ENCODE measurements around the gene ANK2. TPM values are rescaled to one million over a fixed set of nuclear protein-coding genes. Genes with fewer than 3 reads are reported as not detected.

Gene ANK2
- total and polyA plus RNA-seq, 10 donors = 5.3 to 158 (median 72.9) TPM

DNA sequence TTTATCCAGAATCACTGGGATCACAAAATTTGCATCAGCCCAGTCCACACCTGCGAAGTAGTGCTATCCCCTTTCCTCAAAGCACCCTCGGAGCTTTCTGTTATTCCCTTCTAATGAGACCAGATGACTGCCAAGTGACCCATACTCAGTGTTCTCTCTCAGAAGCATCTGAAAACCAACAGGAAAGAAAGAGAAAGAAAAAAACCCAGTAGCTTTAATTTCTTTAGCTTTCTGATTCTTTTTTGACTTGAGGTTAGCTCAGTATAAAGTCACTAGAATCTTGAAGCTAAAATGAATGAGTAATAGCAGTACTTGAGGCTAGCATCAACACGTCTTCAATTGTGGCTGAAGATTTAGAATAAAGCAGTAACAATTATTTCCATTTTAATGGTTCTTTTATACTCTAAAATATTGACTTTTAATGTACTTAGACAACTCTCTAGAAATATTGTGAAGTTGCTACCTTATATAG lies 124.4 kb downstream of the ANK2 start:
- no peak for TF ChIP-seq POLR2AphosphoS5 (IDR thresholded peaks at IDR 0.05)
- no peak for TF ChIP-seq CTCF (IDR thresholded peaks at IDR 0.05 in 8 of 11, conservative IDR thresholded peaks at IDR 0.05 in 3 of 11)
- no peak for TF ChIP-seq POLR2A (IDR thresholded peaks at IDR 0.05)
- WGBS, 5 donors = 55 to 74% (median 62%) methylated on average over 3 of the region's 3 CpGs
- DNase-seq = no peak
- Histone ChIP-seq H3K9me3 (no peaks in the 10 kb centered on the region), H3K36me3 (no peaks in the 10 kb centered on the region), H3K4me1 (no peaks in the 10 kb centered on the region), H3K27ac (no peak overlapping the region), H3K27me3 (replicated peaks in 1 of 7) (no peaks in the 10 kb centered on the region), H3K4me3 (no peak overlapping the region)
- intact Hi-C loops (cut with DNase I; ENCODE audit: low total_unique reads) = no loop called here

DNA sequence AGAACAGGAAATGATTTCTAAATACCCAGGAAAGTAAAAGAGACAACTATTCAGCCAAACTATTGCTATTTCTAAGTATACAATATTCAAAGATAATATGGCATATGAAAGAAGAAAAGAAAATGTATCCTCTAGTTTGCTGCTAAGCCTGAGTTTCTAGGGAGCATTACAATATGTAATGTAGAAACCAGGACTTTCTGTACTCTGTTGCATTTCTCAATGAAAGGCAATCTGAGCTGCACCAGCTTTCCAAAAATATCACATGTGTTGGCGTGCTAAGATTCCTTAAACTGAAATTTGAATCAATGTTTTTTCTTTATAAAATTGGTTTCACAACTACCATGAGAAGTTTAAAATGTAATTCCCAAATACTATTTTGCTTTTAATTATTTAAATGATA lies 129.6 kb downstream of the ANK2 start:
- DNase-seq = no peak
- Histone ChIP-seq H3K4me1 (peaks cover 0 to 9% (median 0%) of the 10 kb centered on the region in 6 donors), H3K27me3 (replicated peaks in 1 of 7) (no peaks in the 10 kb centered on the region), H3K4me3 (no peak overlapping the region), H3K36me3 (no peaks in the 10 kb centered on the region), H3K9me3 (no peaks in the 10 kb centered on the region), H3K27ac (no peak overlapping the region)
- WGBS, 5 donors = 70 to 88% (median 75%) methylated on average over 1 of the region's 1 CpG
- TF ChIP-seq POLR2A (IDR thresholded peaks at IDR 0.05) (no peak), POLR2AphosphoS5 (IDR thresholded peaks at IDR 0.05) (no peak), CTCF (IDR thresholded peaks at IDR 0.05 in 8 of 11, conservative IDR thresholded peaks at IDR 0.05 in 3 of 11) (no peak)
- intact Hi-C loops (cut with DNase I; ENCODE audit: low total_unique reads) = no loop called here

- TF ChIP-seq POLR2AphosphoS5 (IDR thresholded peaks at IDR 0.05) = no peak
- TF ChIP-seq POLR2A (IDR thresholded peaks at IDR 0.05) = no peak
- no peak for TF ChIP-seq CTCF (IDR thresholded peaks at IDR 0.05 in 8 of 11, conservative IDR thresholded peaks at IDR 0.05 in 3 of 11)
- H3K27ac ChIP-seq = no peak overlapping the region
- 51 to 69% (median 65%) methylated on average over 2 of the region's 2 CpGs for WGBS, 5 donors
- intact Hi-C loops (cut with DNase I; ENCODE audit: low total_unique reads) = no loop called here
- no peaks in the 10 kb centered on the region for H3K27me3 ChIP-seq (replicated peaks in 1 of 7)
- peaks cover 0 to 4% (median 0%) of the 10 kb centered on the region in 8 donors for H3K9me3 ChIP-seq
- DNase-seq = no peak
- no peaks in the 10 kb centered on the region for H3K36me3 ChIP-seq
- peaks cover 0 to 9% (median 0%) of the 10 kb centered on the region in 6 donors for H3K4me1 ChIP-seq
- no peak overlapping the region for H3K4me3 ChIP-seq
Observed at GRCh38 chr4:113179996-113180395, 130.5 kb downstream of the ANK2 start.

DNA sequence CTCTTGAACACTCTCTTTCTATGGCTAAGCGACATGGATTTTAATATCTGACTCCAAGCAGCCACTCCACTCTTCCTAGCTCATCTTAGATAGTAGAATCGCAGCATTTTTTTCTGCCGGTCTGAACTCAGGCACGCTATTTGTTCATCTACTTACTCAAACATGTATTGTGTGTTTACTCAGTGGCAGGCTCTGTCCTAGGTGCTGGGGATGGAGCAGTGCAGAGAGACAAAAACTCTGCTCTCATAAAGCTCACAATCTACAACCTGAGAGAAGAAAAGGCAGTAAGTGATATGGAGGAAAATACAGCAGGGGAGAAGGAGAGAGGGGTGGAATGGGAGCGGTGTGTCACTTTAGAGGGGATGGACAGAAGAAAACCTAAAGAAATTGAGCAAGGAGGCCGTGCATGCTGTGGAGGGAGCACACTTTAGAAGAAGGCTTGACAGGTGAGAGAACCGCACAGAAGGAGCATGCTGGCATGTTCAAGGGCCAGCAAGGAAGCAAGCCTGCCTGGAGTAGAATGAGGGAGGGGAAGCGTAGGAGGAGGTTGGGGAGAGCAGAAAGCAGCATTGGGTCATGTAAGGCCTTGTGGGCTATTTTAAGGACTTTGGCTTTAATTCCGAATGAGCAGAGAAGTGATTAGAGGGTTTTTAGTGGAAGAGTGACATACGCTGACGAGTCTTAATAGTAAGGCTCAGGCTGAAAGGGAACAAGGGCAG lies 132.0 kb downstream of the ANK2 start:
- H3K9me3 ChIP-seq = peaks cover 0 to 6% (median 0%) of the 10 kb centered on the region in 8 donors
- peak overlapping the region in 3 of 8 donors; percentile 15 to 37 (median 34) for H3K27ac ChIP-seq
- H3K27me3 ChIP-seq (replicated peaks in 1 of 7) = no peaks in the 10 kb centered on the region
- intact Hi-C loops (cut with DNase I; ENCODE audit: low total_unique reads) = no loop called here
- no peak for DNase-seq
- peaks cover 0 to 9% (median 0%) of the 10 kb centered on the region in 6 donors for H3K4me1 ChIP-seq
- no peak overlapping the region for H3K4me3 ChIP-seq
- 70 to 77% (median 74%) methylated on average over 11 of the region's 11 CpGs for WGBS, 5 donors
- TF ChIP-seq POLR2A (IDR thresholded peaks at IDR 0.05) (no peak), CTCF (IDR thresholded peaks at IDR 0.05 in 8 of 11, conservative IDR thresholded peaks at IDR 0.05 in 3 of 11) (no peak), POLR2AphosphoS5 (IDR thresholded peaks at IDR 0.05) (no peak)
- H3K36me3 ChIP-seq = no peaks in the 10 kb centered on the region
